Effector CD4-positive, alpha-beta T cell (primary cell): ENCODE results near the gene NPPA.
A peak's percentile ranks its signal among the peaks of the same experiment; 100 is the strongest.

Source experiments
- DNase-seq: peaks from one replicate; pipeline ENCODE4 v3.0.0-alpha.2; 2020

Gene NPPA

GRCh38 chr1:11841245-11842153 lies 6.1 kb downstream of the NPPA start:
- DNase-seq, result no peak

GRCh38 chr1:11839727-11840705 lies 7.6 kb downstream of the NPPA start:
- no peak for DNase-seq

GRCh38 chr1:11838349-11839272 lies 9.0 kb downstream of the NPPA start:
- DNase-seq, result peak; percentile 65

GRCh38 chr1:11837767-11838348 lies 9.7 kb downstream of the NPPA start:
- DNase-seq, result no peak

- DNase-seq, result no peak
Measured at GRCh38 chr1:11836955-11837766, 10.4 kb downstream of the NPPA start.

- no peak for DNase-seq
Measured at GRCh38 chr1:11835441-11836225, 11.9 kb downstream of the NPPA start.

- DNase-seq, result no peak
Measured at GRCh38 chr1:11833900-11834299, 13.7 kb downstream of the NPPA start.

GRCh38 chr1:11833497-11833896 lies 14.1 kb downstream of the NPPA start:
- no peak for DNase-seq

GRCh38 chr1:11831945-11832725 lies 15.4 kb downstream of the NPPA start:
- no peak for DNase-seq

GRCh38 chr1:11828511-11828910 lies 19.1 kb downstream of the NPPA start:
- DNase-seq, result no peak

GRCh38 chr1:11826946-11827345 lies 20.6 kb downstream of the NPPA start:
- no peak for DNase-seq

GRCh38 chr1:11825131-11825530 lies 22.5 kb downstream of the NPPA start:
- DNase-seq, result no peak

GRCh38 chr1:11823366-11824137 lies 24.0 kb downstream of the NPPA start:
- no peak for DNase-seq

- DNase-seq, result no peak
Measured at GRCh38 chr1:11822091-11822490, 25.5 kb downstream of the NPPA start.

- DNase-seq, result no peak
Measured at GRCh38 chr1:11817192-11817591, 30.4 kb downstream of the NPPA start.

GRCh38 chr1:11813021-11813420 lies 34.6 kb downstream of the NPPA start:
- DNase-seq, result no peak

- DNase-seq, result no peak
Measured at GRCh38 chr1:11807133-11807532, 40.5 kb downstream of the NPPA start.

GRCh38 chr1:11806307-11806936 lies 41.2 kb downstream of the NPPA start:
- DNase-seq, result no peak
